ENCODE results near the gene UBE2Q2. TPM values are rescaled to one million over a fixed set of nuclear protein-coding genes. Genes with fewer than 3 reads are reported as not detected.

The UBE2Q2 gene
- total RNA-seq, 3 donors from 2014 or later (not counting 1 experiment from before 2014, with no cell fraction given) = 39.5 to 64.6 (median 63.9) TPM

DNA sequence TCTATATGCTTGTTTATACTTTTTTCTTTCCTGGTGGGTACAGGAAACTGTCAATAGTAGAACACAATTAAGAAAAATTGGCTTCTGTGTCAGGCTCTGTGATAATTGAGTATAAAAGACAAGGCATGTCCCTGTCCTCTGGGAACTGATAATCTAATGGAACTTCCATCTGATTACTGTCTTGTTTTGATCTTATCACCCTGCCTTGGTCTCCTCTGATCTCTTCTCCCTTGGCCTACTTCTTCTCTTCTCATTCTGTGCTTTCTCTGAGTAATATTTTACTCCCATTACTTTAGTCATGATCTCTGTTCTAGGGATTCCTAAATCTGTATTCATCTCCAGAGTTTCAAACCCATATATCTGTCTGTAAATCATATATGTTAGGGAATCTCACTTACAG lies 14.6 kb downstream of the UBE2Q2 start:
- H3K27ac ChIP-seq (ENCODE audit: low read length) = no peak overlapping the region
- H3K4me1 ChIP-seq (ENCODE audit: control insufficient read depth, insufficient read depth, low read length) = no peaks in the 10 kb centered on the region
- H3K9me3 Mint-ChIP-seq = no peaks in the 10 kb centered on the region
- no peaks in the 10 kb centered on the region for H3K27me3 ChIP-seq (ENCODE audit: control insufficient read depth, insufficient read depth, low read length)
- H3K27me3 Mint-ChIP-seq (ENCODE audit: low read depth in 2 of 2) = no peaks in the 10 kb centered on the region
- DNase-seq (no peak), ATAC-seq (no peak)
- peaks cover 28% of the 10 kb centered on the region for H3K36me3 ChIP-seq (ENCODE audit: control insufficient read depth, insufficient read depth, low read length)
- no peaks in the 10 kb centered on the region for H3K36me3 Mint-ChIP-seq
- H3K27ac Mint-ChIP-seq = no peak overlapping the region
- no peak overlapping the region for H3K4me3 ChIP-seq (ENCODE audit: low read length)
- H3K4me3 Mint-ChIP-seq = no peak overlapping the region
- no peak for TF ChIP-seq CTCF (IDR thresholded peaks at IDR 0.05)
- H3K9me3 ChIP-seq (ENCODE audit: control insufficient read depth, insufficient read depth, low read length) = no peaks in the 10 kb centered on the region
- peaks cover 30 to 32% of the 10 kb centered on the region in 2 donors for H3K4me1 Mint-ChIP-seq
- intact Hi-C loops (cut with micrococcal nuclease) = no loop called here

- Histone ChIP-seq H3K27ac (ENCODE audit: low read length) (no peak overlapping the region), H3K4me3 (ENCODE audit: low read length) (no peak overlapping the region), H3K36me3 (ENCODE audit: control insufficient read depth, insufficient read depth, low read length) (peaks cover 24% of the 10 kb centered on the region), H3K9me3 (ENCODE audit: control insufficient read depth, insufficient read depth, low read length) (no peaks in the 10 kb centered on the region), H3K4me1 (ENCODE audit: control insufficient read depth, insufficient read depth, low read length) (peaks cover 1% of the 10 kb centered on the region), H3K27me3 (ENCODE audit: control insufficient read depth, insufficient read depth, low read length) (no peaks in the 10 kb centered on the region)
- Mint-ChIP-seq H3K4me3 (no peak overlapping the region), H3K4me1 (peaks cover 48 to 57% of the 10 kb centered on the region in 2 donors), H3K36me3 (no peaks in the 10 kb centered on the region), H3K9me3 (no peaks in the 10 kb centered on the region), H3K27me3 (ENCODE audit: low read depth in 2 of 2) (no peaks in the 10 kb centered on the region), H3K27ac (no peak overlapping the region)
- 97% methylated on average over 5 of the region's 6 CpGs for WGBS (ENCODE audit: insufficient coverage)
- no peak for DNase-seq
- intact Hi-C loops (cut with micrococcal nuclease) = no loop called here
- no peak for TF ChIP-seq CTCF (IDR thresholded peaks at IDR 0.05)
- no peak for ATAC-seq
Observed at GRCh38 chr15:75861750-75862402, 18.6 kb downstream of the UBE2Q2 start.

DNA sequence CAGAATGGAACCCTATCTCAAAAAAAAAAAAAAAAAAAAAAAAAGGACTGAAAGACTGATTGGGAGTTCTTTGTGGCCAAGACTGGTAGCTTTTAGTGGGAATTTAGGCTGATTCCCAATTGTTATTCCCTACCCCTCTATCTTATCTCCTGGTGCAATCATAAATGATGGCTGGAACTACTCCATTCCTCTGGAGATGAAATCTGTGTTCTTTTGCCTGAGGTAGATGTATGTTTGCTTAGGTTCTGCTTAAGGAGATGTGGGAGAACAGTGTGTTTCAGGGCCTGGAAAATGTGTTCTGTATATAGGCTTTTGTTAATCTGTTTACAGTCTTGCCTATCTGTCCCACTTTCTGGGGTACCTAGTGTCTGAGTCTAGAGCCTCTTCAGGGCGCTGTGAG lies 19.5 kb downstream of the UBE2Q2 start:
- ATAC-seq (no peak), DNase-seq (no peak)
- no peaks in the 10 kb centered on the region for H3K9me3 Mint-ChIP-seq
- Histone ChIP-seq H3K27me3 (ENCODE audit: control insufficient read depth, insufficient read depth, low read length) (no peaks in the 10 kb centered on the region), H3K4me3 (ENCODE audit: low read length) (no peak overlapping the region), H3K27ac (ENCODE audit: low read length) (no peak overlapping the region), H3K9me3 (ENCODE audit: control insufficient read depth, insufficient read depth, low read length) (no peaks in the 10 kb centered on the region), H3K36me3 (ENCODE audit: control insufficient read depth, insufficient read depth, low read length) (peaks cover 23% of the 10 kb centered on the region), H3K4me1 (ENCODE audit: control insufficient read depth, insufficient read depth, low read length) (peaks cover 3% of the 10 kb centered on the region)
- H3K27me3 Mint-ChIP-seq (ENCODE audit: low read depth in 2 of 2) = no peaks in the 10 kb centered on the region
- WGBS (ENCODE audit: insufficient coverage) = no CpG with 5 or more reads among the region's 1 CpG
- no peak overlapping the region for H3K27ac Mint-ChIP-seq
- intact Hi-C loops (cut with micrococcal nuclease) = no loop called here
- H3K4me1 Mint-ChIP-seq = peaks cover 57 to 64% of the 10 kb centered on the region in 2 donors
- H3K4me3 Mint-ChIP-seq = no peak overlapping the region
- TF ChIP-seq CTCF (IDR thresholded peaks at IDR 0.05) = no peak
- H3K36me3 Mint-ChIP-seq = no peaks in the 10 kb centered on the region

Data from natural killer cell (primary cell).